Measurements from ENCODE around the gene TNS3.

TNS3 gene

DNA sequence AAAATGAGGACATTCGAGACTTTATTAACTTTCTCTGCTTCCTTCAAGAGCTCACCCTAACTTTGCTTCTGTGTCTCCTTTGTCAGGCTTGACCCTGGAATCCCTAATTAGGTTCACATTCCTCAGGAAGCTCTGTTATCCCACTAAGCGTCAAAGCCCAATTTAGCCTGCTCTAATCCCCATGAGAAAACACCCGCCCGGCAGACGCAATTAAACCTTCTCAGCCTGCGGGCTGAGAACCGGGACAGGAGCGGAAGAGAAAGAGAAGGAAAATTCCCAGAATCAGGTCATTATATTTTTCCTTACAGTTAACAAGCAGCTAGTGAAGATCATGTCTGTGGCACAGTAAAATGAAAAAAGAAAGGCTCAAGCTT is 93.0 kb downstream of the TNS3 start:
- in situ Hi-C loops (cut with MboI; ENCODE audit: low pct_unique_long_range_greater_than_20kb, low sequenced_read_pairs, unreplicated experiment) = no loop called here
- TF ChIP-seq, protein P1, sequence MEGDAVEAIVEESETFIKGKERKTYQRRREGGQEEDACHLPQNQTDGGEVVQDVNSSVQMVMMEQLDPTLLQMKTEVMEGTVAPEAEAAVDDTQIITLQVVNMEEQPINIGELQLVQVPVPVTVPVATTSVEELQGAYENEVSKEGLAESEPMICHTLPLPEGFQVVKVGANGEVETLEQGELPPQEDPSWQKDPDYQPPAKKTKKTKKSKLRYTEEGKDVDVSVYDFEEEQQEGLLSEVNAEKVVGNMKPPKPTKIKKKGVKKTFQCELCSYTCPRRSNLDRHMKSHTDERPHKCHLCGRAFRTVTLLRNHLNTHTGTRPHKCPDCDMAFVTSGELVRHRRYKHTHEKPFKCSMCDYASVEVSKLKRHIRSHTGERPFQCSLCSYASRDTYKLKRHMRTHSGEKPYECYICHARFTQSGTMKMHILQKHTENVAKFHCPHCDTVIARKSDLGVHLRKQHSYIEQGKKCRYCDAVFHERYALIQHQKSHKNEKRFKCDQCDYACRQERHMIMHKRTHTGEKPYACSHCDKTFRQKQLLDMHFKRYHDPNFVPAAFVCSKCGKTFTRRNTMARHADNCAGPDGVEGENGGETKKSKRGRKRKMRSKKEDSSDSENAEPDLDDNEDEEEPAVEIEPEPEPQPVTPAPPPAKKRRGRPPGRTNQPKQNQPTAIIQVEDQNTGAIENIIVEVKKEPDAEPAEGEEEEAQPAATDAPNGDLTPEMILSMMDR (IDR thresholded peaks at IDR 0.05; ENCODE audit: extremely low read depth, insufficient read depth, missing control alignments) = no peak
- no peak for DNase-seq (ENCODE audit: low spot score)

DNA sequence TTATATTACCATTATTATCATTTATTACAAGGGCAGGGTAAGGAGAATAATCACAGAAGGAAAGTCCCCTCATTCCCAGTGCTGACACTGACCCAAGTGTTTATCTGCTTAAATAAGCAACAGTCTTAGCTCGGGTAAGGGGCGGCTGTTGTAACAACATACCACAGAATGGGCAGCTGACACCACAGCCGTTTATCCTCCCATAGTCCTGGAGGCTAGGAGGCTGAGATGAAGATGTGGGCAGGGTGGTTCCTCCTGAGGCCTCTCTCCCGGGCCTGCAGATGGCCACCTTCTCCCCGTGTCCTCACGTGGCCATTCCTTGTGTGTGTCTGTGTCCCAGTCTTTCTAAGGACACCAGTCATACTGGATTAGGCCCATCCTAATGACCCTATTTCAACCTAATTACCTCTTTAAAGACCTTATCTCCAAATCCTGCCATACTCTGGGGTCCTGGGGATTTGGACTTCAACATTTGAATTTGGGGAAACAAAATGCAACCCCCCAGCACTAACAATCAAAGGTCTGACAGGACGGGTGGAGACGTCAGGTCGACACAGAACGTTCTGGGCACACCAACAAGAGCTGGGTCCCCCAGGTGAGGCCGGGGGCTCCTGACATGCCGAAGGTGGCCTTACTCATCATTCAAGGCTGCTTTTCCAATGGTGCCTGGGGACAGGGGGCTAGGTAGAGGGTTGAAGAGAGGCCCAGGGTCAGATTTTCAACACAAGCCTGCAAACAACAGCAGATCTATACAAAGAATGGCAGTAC is 93.5 kb downstream of the TNS3 start:
- in situ Hi-C loops (cut with MboI; ENCODE audit: low pct_unique_long_range_greater_than_20kb, low sequenced_read_pairs, unreplicated experiment) = no loop called here
- TF ChIP-seq, protein P1 (IDR thresholded peaks at IDR 0.05; ENCODE audit: extremely low read depth, insufficient read depth, missing control alignments) = no peak
- no peak for DNase-seq (ENCODE audit: low spot score)

DNA sequence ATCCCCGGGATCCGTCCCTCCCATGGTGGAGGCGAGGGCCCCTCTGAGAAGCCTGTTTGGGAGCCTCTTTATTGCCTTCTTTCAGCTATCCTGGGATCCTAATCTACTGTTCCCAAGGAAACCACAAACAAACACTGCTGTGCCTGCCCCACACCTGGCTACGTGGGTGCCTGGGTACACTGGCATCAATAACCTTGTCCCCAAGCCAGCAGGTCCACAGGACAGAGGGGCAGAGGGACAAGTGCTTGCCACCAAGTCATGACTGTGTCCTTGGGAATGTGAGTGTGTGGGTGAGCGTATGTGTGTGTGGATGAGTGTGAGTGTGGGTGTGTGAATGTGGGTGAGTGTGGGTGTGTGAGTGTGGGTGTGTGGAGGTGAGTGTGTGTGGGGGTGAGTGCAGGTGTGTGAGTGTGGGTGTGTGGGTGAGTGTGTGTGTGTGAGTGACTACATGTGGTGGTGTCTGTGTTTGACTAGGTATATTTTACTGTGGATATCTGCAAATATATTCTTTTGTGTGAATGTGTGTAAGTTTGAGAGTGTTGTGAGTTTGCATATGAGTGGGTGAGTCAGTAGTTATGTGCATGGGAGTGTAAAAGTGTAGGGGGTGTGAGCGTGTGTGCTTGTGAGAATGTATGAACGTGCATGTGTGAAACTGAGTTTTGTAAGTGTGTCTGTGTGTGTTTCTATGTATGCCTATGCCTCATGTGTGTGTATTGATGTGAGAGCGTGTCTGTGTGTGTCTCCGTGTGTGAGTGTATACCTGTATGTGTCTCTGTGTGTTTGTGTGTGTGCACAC is 96.1 kb downstream of the TNS3 start:
- in situ Hi-C loops (cut with MboI; ENCODE audit: low pct_unique_long_range_greater_than_20kb, low sequenced_read_pairs, unreplicated experiment) = no loop called here
- TF ChIP-seq, protein P1 (IDR thresholded peaks at IDR 0.05; ENCODE audit: extremely low read depth, insufficient read depth, missing control alignments) = no peak
- DNase-seq (ENCODE audit: low spot score) = no peak

DNA sequence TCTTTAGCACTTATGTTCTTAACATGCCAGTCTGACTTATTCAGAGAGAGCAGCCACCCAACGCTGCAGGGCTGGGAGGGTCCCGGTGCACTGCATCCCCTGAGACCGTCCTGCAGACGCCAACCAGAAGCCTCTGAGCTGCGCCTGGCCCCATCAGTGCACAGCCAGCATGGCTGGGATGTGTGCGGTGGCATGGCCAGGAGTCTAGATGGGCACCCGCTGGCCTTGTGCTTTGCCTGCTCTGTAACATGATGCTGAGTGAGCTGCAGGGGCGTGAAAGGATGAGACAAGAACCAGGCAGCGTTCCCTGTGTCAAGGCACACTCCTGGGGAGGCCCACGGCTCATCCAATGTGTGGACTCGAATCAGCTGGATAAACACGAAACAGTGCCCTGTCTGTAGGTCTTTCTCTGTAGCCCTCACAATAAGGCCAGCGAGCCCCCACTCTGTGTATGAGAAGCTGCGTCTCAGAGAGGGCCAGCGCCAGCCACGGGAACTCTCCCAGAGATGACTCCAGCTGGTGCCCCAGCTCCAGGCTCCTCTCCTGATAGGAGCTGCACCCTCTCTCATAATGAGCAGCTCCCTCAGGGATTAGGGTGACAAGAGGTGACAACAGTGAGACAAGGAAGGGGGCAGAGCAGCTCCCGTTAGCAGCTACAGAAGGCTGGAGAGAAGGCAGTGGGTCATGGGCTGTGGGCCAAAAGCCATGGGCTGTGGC is 96.8 kb downstream of the TNS3 start:
- TF ChIP-seq, protein P1 (IDR thresholded peaks at IDR 0.05; ENCODE audit: extremely low read depth, insufficient read depth, missing control alignments) = no peak
- in situ Hi-C loops (cut with MboI; ENCODE audit: low pct_unique_long_range_greater_than_20kb, low sequenced_read_pairs, unreplicated experiment) = no loop called here
- no peak for DNase-seq (ENCODE audit: low spot score)

DNA sequence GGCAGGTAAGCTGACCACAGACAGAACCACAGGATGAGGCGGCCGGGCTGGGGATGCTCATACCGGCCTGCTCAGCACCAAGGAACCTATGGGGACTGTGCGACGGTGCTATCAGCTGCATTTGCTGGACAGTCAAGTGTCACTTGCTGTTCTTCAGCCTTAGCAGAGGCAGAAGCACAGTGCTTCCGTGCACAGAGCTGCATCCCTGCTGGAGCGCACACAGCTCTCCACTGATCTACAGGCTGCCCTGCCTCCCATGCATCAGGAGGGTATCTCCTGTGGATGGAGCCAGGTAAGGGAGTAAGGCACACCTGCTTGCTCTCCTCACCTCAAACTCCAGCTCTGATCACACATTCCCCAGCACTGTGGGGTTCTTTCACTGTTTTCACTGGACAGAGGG is 97.5 kb downstream of the TNS3 start:
- TF ChIP-seq, protein P1 (IDR thresholded peaks at IDR 0.05; ENCODE audit: extremely low read depth, insufficient read depth, missing control alignments) = no peak
- in situ Hi-C loops (cut with MboI; ENCODE audit: low pct_unique_long_range_greater_than_20kb, low sequenced_read_pairs, unreplicated experiment) = no loop called here
- DNase-seq (ENCODE audit: low spot score) = no peak

DNA sequence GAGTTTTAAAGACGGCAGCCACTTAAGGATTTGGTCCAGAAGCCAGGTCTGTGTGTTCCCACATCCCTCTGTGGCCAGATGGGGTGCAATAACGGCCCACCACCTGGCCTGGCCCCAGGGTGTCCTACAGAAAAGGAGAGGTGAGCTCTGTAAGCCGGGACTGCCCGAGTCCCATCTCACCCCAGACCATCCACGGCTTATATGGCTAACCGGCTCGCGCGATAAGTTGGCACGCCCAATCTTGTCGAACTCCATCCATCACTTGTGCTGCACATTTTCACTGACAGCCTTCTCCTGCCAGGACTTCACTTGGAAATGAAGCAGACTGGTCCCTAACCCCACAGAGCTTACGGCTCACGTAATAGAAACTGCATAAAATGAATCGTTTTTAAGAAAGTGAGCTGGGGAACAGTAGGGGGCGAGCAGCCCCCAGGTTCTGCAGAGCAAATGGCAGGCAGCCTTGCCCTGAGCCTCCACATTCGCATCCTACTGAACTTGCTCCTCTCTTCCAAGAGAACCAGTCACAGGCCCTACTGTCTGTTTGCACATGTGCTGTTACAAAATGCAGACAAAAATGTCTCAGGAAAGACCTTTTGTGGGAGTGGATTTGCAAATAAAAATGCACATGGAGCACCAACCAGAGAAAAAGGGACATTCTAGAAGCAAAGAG is 98.2 kb downstream of the TNS3 start:
- TF ChIP-seq, protein P1 (IDR thresholded peaks at IDR 0.05; ENCODE audit: extremely low read depth, insufficient read depth, missing control alignments) = no peak
- in situ Hi-C loops (cut with MboI; ENCODE audit: low pct_unique_long_range_greater_than_20kb, low sequenced_read_pairs, unreplicated experiment) = no loop called here
- DNase-seq (ENCODE audit: low spot score) = no peak
